K562 (cell line): ENCODE measurements around the gene ARL16. TPM values are rescaled to one million over a fixed set of nuclear protein-coding genes. Genes with fewer than 3 reads are reported as not detected.

Experiments used
- ATAC-seq: fragments of 200-7000 bp; cut with Tn5 transposase; 3 replicates; pipeline ENCODE4 v1.9.1; 2020; ENCODE audit warnings: moderate library complexity
- BruUV-seq: library from RNA; stranded (reverse); fragments of 400-500 nt; replicated peaks from 2 replicates; lab custom pipeline; 2021; lab: Mats Ljungman, UMichigan
- CTCF ChIA-PET: fragments of 300-600 bp; formaldehyde crosslinking; extraction: SDS; loops from one replicate; lab custom pipeline; 2021; ENCODE audit warnings: low intra/inter-chr PET ratio; lab: Yijun Ruan, JAX
- POLR2A ChIA-PET: fragments of 300-600, 350-650 bp; sonication (Branson Sonifier 250); formaldehyde crosslinking; extraction: SDS; loops from one replicate; lab custom pipeline; 2021; ENCODE audit warnings: antibody characterized with exemption, inconsistent platforms; lab: Yijun Ruan, JAX
- DNase-seq, 4 experiments: peaks; one replicate each; pipeline versions ENCODE4 v3.0.0 to v3.0.0-alpha.2; 2011 to 2018; ENCODE audit warnings: low spot score in 3 of 4, mixed read lengths in 3 of 4; ENCODE audit errors: extremely low read depth in 1 of 4
- FAIRE-seq: peaks from 2 replicates; lab custom pipeline; 2011; peaks lifted over from hg19 to GRCh38; lab: Jason Lieb, UNC
- H2AFZ ChIP-seq: 2 replicates; pipeline ENCODE4 v1.6.0; 2011; ENCODE audit warnings: low read depth, low read length, control low read depth, inconsistent platforms
- H3K27ac ChIP-seq: fragments of 200-600 bp; 3 replicates; pipeline ENCODE4 v1.8.0; 2011; ENCODE audit warnings: low read depth, mild to moderate bottlenecking, control low read depth, inconsistent platforms, low read length, moderate library complexity, mixed read lengths; ENCODE audit errors: extremely low read depth
- H3K27me3 ChIP-seq, 2 experiments: fragments of 300-600 bp in 1 of 2; 2 replicates in 1 of 2; 3 replicates in 1 of 2; pipeline versions ENCODE4 v1.6.0 to v1.8.0; 2011; ENCODE audit warnings: inconsistent platforms in 2 of 2, low read length in 2 of 2, mild to moderate bottlenecking in 1 of 2, mixed read lengths in 1 of 2, moderate library complexity in 1 of 2; ENCODE audit not compliant: control insufficient read depth in 2 of 2, insufficient read depth in 2 of 2
- H3K36me3 ChIP-seq: fragments of 300-600 bp; 3 replicates; pipeline ENCODE4 v1.8.0; 2011; ENCODE audit warnings: mild to moderate bottlenecking, low read length, inconsistent platforms; ENCODE audit not compliant: control insufficient read depth, insufficient read depth
- H3K4me1 ChIP-seq, 2 experiments: fragments of 200-600 bp in 1 of 2; replicated peaks in 1 of 2; 2 replicates in 1 of 2; 3 replicates in 1 of 2; pipeline versions ENCODE4 v1.5.1 to v1.8.0; 2011; ENCODE audit warnings: inconsistent platforms in 2 of 2, low read length in 2 of 2, mild to moderate bottlenecking in 1 of 2, mixed read lengths in 1 of 2, moderate library complexity in 1 of 2; ENCODE audit not compliant: control insufficient read depth in 2 of 2, insufficient read depth in 2 of 2
- H3K4me2 ChIP-seq: 2 replicates; pipeline ENCODE4 v1.6.1; 2011; ENCODE audit warnings: low read length, control low read depth, inconsistent platforms, mixed read lengths; ENCODE audit not compliant: insufficient read depth
- H3K4me3 ChIP-seq: fragments of 200-600 bp; sonication (generic), shearing (Covaris generic); 2 replicates; pipeline ENCODE4 v1.5.1; 2016; ENCODE audit warnings: control low read depth, inconsistent platforms
- H3K79me2 ChIP-seq: fragments of 200-600 bp; 3 replicates; pipeline ENCODE4 v1.8.0; 2011; ENCODE audit warnings: low read length, inconsistent platforms; ENCODE audit not compliant: control insufficient read depth, insufficient read depth
- H3K9ac ChIP-seq, 2 experiments: 2 replicates each; pipeline versions ENCODE4 v1.6.0 to v1.6.1; 2011; ENCODE audit warnings: low read depth in 2 of 2, low read length in 2 of 2, control low read depth in 1 of 2, inconsistent platforms in 1 of 2, mild to moderate bottlenecking in 1 of 2, mixed read lengths in 1 of 2; ENCODE audit not compliant: insufficient read depth in 1 of 2
- H3K9me1 ChIP-seq: one replicate; pipeline ENCODE4 v1.6.0; 2011; ENCODE audit warnings: inconsistent platforms, mild to moderate bottlenecking, low read length, moderate library complexity; ENCODE audit not compliant: control insufficient read depth, insufficient read depth
- H3K9me3 ChIP-seq: replicated peaks from 2 replicates; pipeline ENCODE4 v1.5.1; 2011; ENCODE audit warnings: low read depth, low read length, inconsistent platforms; ENCODE audit not compliant: control insufficient read depth, insufficient read depth
- H4K20me1 ChIP-seq: replicated peaks from 2 replicates; pipeline ENCODE4 v1.6.1; 2011; ENCODE audit warnings: low read length, inconsistent platforms, mixed read lengths; ENCODE audit not compliant: control insufficient read depth, insufficient read depth
- CBFA2T3 ChIP-seq: fragments of 450-650 bp; IDR thresholded peaks from 2 replicates; pipeline ENCODE4 v1.6.1; 2017
- FOSL1 ChIP-seq: fragments of 200-800 bp; sonication (Bioruptor generic); conservative IDR thresholded peaks from 2 replicates; pipeline ENCODE4 v1.6.1; 2016; ENCODE audit warnings: missing genetic modification characterization, missing compliant biosample characterization
- NR2C1 ChIP-seq, 2 experiments: fragments of 450-650 bp; IDR thresholded peaks; 2 replicates each; pipeline ENCODE4 v1.6.1; 2017; ENCODE audit warnings: mild to moderate bottlenecking in 2 of 2, antibody characterized with exemption in 1 of 2, inconsistent platforms in 1 of 2, missing compliant biosample characterization in 1 of 2, missing genetic modification characterization in 1 of 2
- PCBP2 ChIP-seq: fragments of 200-400 bp; formaldehyde crosslinking; IDR thresholded peaks from 2 replicates; pipeline ENCODE4 v1.6.1; 2018; ENCODE audit warnings: low read length, low read depth, mild to moderate bottlenecking, moderate library complexity; ENCODE audit not compliant: poor library complexity, severe bottlenecking
- TCFL5 ChIP-seq: fragments of 250-450 bp; sonication (Bioruptor Pico); conservative IDR thresholded peaks from 2 replicates; pipeline ENCODE4 v1.6.1; 2021; ENCODE audit warnings: mild to moderate bottlenecking, moderate library complexity, matching md5 sums
- ZNF316 ChIP-seq: fragments of 450-650 bp; IDR thresholded peaks from 2 replicates; pipeline ENCODE4 v1.6.1; 2016
- WGBS: fragments of 100-300 bp; shearing (Covaris generic); methylation state at CpG from one replicate; pipeline ENCODE4 v1.1.6; 2016; ENCODE audit warnings: low coverage, mixed read lengths; ENCODE audit not compliant: insufficient coverage; ENCODE audit errors: missing lambda C conversion rate; 5-methylcytosine and 5-hydroxymethylcytosine counted together
- in situ Hi-C: fragments of 300-500 bp; cut with MboI; formaldehyde crosslinking; loops from 4 replicates; pipeline ENCODE4 v1.15.0; 2018; ENCODE audit warnings: inconsistent platforms, mixed read lengths
- intact Hi-C: fragments of 100-400 bp; cut with micrococcal nuclease; formaldehyde crosslinking; loops from 2 replicates; pipeline ENCODE4 v1.14.2; 2022
- polyA plus RNA-seq, 8 experiments: library from polyadenylated mRNA; depleted of rRNA in 4 of 8; stranded (reverse) in 5 of 8; unstranded in 3 of 8; fragments of >200 nt; fragmentation: Nextera tagmentation in 2 of 8; fragmentation: Illumina TruSeq in 1 of 8; extraction: Ambion mirVana in 2 of 8; extraction: Trizol in 1 of 8; gene quantifications; 2 replicates each; pipeline versions ENCODE4 v1.2.1 to v1.2.3, GENCODE V29; 2011 to 2014; ENCODE audit warnings: inconsistent platforms in 1 of 8, missing spikeins in 1 of 8
- total RNA-seq, 7 experiments: library from RNA; depleted of rRNA in 6 of 7; stranded (reverse); fragments of >200 nt in 6 of 7; fragmentation: Illumina TruSeq in 2 of 7; extraction: Trizol in 2 of 7; gene quantifications; 2 replicates each; pipeline versions ENCODE4 v1.2.1 to v1.2.3, GENCODE V29; 2011 to 2021; ENCODE audit warnings: low replicate concordance in 1 of 7

The ARL16 gene
- total and polyA plus RNA-seq, 9 of the 15 experiments (the other 6 are each of a cell fraction or from before 2014, with no cell fraction given): 5.4 to 32.4 (median 22.6) TPM

GRCh38 chr17:81638683-81639082, 44.9 kb downstream of the ARL16 start:
- no peak for TF ChIP-seq FOSL1 (tag)
- TF ChIP-seq TCFL5 (CRISPR knock-in tag): no peak
- no peak for TF ChIP-seq NR2C1 (IDR thresholded peaks at IDR 0.05)
- 0 out of 2 replicates have a peak, but pooled peaks have one; percentile 20 for TF ChIP-seq NR2C1 (tag; IDR thresholded peaks at IDR 0.05)
- 0 out of 2 replicates have a peak, but pooled peaks have one; percentile 5 for TF ChIP-seq ZNF316
- TF ChIP-seq CBFA2T3: 0 out of 2 replicates have a peak, but pooled peaks have one; percentile 14
- TF ChIP-seq PCBP2: no peak
- Histone ChIP-seq H4K20me1 (peaks cover 6% of the 10 kb centered on the region), H3K9me1 (no peaks in the 10 kb centered on the region), H3K36me3 (peaks cover 13% of the 10 kb centered on the region; the same call in 2 of the 3 replicates), H3K79me2 (peaks cover 33% of the 10 kb centered on the region), H3K9ac (peak overlapping the region in 1 of 2 experiments; percentile 74; a peak in 1 of 4 replicates), H3K27ac (no peak overlapping the region), H3K4me3 (no peak overlapping the region), H3K9me3 (no peaks in the 10 kb centered on the region), H2AFZ (0 out of 2 replicates have a peak overlapping the region, but pooled peaks have one; percentile 44), H3K27me3 (no peaks in the 10 kb centered on the region), H3K4me2 (no peak overlapping the region), H3K4me1 (peaks cover 21 to 32% of the 10 kb centered on the region in 2 experiments; a peak in 4 of 5 replicates)
- 36% methylated on average over 3 of the region's 4 CpGs for WGBS
- no peak for ATAC-seq
- no peak for FAIRE-seq
- ChIA-PET CTCF (no interaction called here), POLR2A (interaction anchor here (0.9 to 1.2 kb wide), 3 partner anchors 8 to 21 kb away, joined by 3 to 5 read pairs (median 3); no protein-coding TSS in a partner anchor)
- in situ Hi-C loops (no loop called here), intact Hi-C loops (no loop called here)
- DNase-seq: no peak
- no TSS peak for BruUV-seq
